SU-DHL-6 (cell line): ENCODE results near the gene DOCK11.
"Not testable (repeated sequence)": the region's sequence is repeated elsewhere in the genome, so short reads cannot be mapped to it uniquely, and the experiment has no call there.

Experiments used
- H2AFZ ChIP-seq: fragments of 200-600 bp; sonication (generic); 2 replicates; pipeline ENCODE4 v1.6.1; 2014; ENCODE audit warnings: low read depth, mild to moderate bottlenecking, moderate library complexity, mixed read lengths, antibody characterized with exemption, low read length; ENCODE audit not compliant: severe bottlenecking
- H3F3A ChIP-seq: fragments of 200-600 bp; shearing (Covaris generic); 2 replicates; pipeline ENCODE4 v1.6.0; 2016; ENCODE audit warnings: antibody characterized with exemption, mild to moderate bottlenecking; ENCODE audit not compliant: insufficient read depth
- H3K27ac ChIP-seq: fragments of 200-600 bp; sonication (generic); 2 replicates; pipeline ENCODE4 v1.5.1; 2016; ENCODE audit warnings: low read depth, mild to moderate bottlenecking, low read length, moderate library complexity, mixed read lengths
- H3K27me3 ChIP-seq: fragments of 200-600 bp; sonication (generic), shearing (Covaris generic); 2 replicates; pipeline ENCODE4 v1.6.0; 2014; ENCODE audit warnings: mild to moderate bottlenecking, low read length
- H3K36me3 ChIP-seq: fragments of 200-600 bp; sonication (generic); 2 replicates; pipeline ENCODE4 v1.6.1; 2014; ENCODE audit warnings: mild to moderate bottlenecking, low read length, mixed read lengths
- H3K4me2 ChIP-seq: fragments of 300-600, 200-600 bp; shearing (Covaris generic), sonication (generic); 2 replicates; pipeline ENCODE4 v1.6.0; 2014; ENCODE audit warnings: low read length, low read depth, mild to moderate bottlenecking; ENCODE audit not compliant: poor library complexity, severe bottlenecking
- H3K4me3 ChIP-seq: fragments of 200-600 bp; sonication (generic); 2 replicates; pipeline ENCODE4 v1.5.1; 2014; ENCODE audit warnings: antibody characterized with exemption, low read length, mild to moderate bottlenecking, mixed read lengths; ENCODE audit not compliant: insufficient read depth, poor library complexity, severe bottlenecking
- H3K79me2 ChIP-seq: fragments of 200-600 bp; sonication (generic); 2 replicates; pipeline ENCODE4 v1.6.1; 2014; ENCODE audit warnings: mild to moderate bottlenecking, low read length, moderate library complexity; ENCODE audit not compliant: insufficient read depth
- H3K9ac ChIP-seq: fragments of 200-600 bp; sonication (generic); 2 replicates; pipeline ENCODE4 v1.7.0; 2014; ENCODE audit warnings: mild to moderate bottlenecking, low read length
- H3K9me2 ChIP-seq: fragments of 200-600 bp; sonication (generic); replicated peaks from 2 replicates; pipeline ENCODE4 v1.6.1; 2014; ENCODE audit warnings: low read length; ENCODE audit not compliant: insufficient read depth
- H3K9me3 ChIP-seq: fragments of 200-600 bp; sonication (generic); 2 replicates; pipeline ENCODE4 v1.6.1; 2014; ENCODE audit warnings: low read length, mixed read lengths; ENCODE audit not compliant: insufficient read depth
- H4K20me1 ChIP-seq: fragments of 200-600 bp; sonication (generic); 2 replicates; pipeline ENCODE4 v1.6.1; 2014; ENCODE audit warnings: low read depth, mild to moderate bottlenecking, antibody characterized with exemption, low read length, moderate library complexity, mixed read lengths
- CTCF ChIP-seq: fragments of 200-600 bp; sonication (generic); IDR thresholded peaks from one replicate; pipeline ENCODE4 v1.5.1; 2017; ENCODE audit warnings: antibody characterized with exemption, mild to moderate bottlenecking, low read length, moderate library complexity; ENCODE audit not compliant: insufficient read depth, poor library complexity, severe bottlenecking
- EZH2phosphoT487 ChIP-seq: fragments of 200-600 bp; sonication (generic), shearing (Covaris generic); conservative IDR thresholded peaks from 2 replicates; pipeline ENCODE4 v1.6.1; 2018; ENCODE audit warnings: mild to moderate bottlenecking, antibody characterized with exemption, low read length, moderate library complexity, mixed read lengths

Gene DOCK11

GRCh38 chrX:118484216-118484903, 11.3 kb upstream of the DOCK11 start:
- H3K9me3 ChIP-seq: no peaks in the 10 kb centered on the region
- H4K20me1 ChIP-seq: no peaks in the 10 kb centered on the region
- H3K27me3 ChIP-seq: no peaks in the 10 kb centered on the region
- H3F3A ChIP-seq: no peaks in the 10 kb centered on the region
- no peaks in the 10 kb centered on the region for H3K79me2 ChIP-seq
- no peak overlapping the region for H3K27ac ChIP-seq
- TF ChIP-seq EZH2phosphoT487 (no peak), CTCF (no peak)
- no peaks in the 10 kb centered on the region for H3K36me3 ChIP-seq
- H3K9ac ChIP-seq: no peak overlapping the region
- H2AFZ ChIP-seq: no peak overlapping the region
- no peak overlapping the region for H3K4me3 ChIP-seq
- H3K9me2 ChIP-seq: no peaks in the 10 kb centered on the region
- H3K4me2 ChIP-seq: no peak overlapping the region

- not testable (repeated sequence) for H3K27ac ChIP-seq, H2AFZ ChIP-seq, H3K9ac ChIP-seq, H3K27me3 ChIP-seq, H3K79me2 ChIP-seq, H3F3A ChIP-seq, H3K9me3 ChIP-seq, H3K4me2 ChIP-seq, H4K20me1 ChIP-seq, H3K9me2 ChIP-seq, H3K36me3 ChIP-seq, H3K4me3 ChIP-seq
Measured at GRCh38 chrX:118486693-118487092, 8.9 kb upstream of the DOCK11 start.

GRCh38 chrX:118493016-118493415, 2.6 kb upstream of the DOCK11 start:
- no peaks in the 10 kb centered on the region for H3K36me3 ChIP-seq

More at GRCh38 chrX:118493016-118493415, 2.6 kb upstream of the DOCK11 start:
- Histone ChIP-seq H3K27me3 (no peaks in the 10 kb centered on the region), H3K4me2 (no peak overlapping the region), H3K9me2 (no peaks in the 10 kb centered on the region), H3K9me3 (no peaks in the 10 kb centered on the region), H3K4me3 (no peak overlapping the region), H2AFZ (no peak overlapping the region), H3F3A (peaks cover 3% of the 10 kb centered on the region; the same call in 1 of the 2 replicates), H3K79me2 (peaks cover 5% of the 10 kb centered on the region; the same call in 1 of the 2 replicates), H3K27ac (no peak overlapping the region), H3K9ac (no peak overlapping the region), H4K20me1 (no peaks in the 10 kb centered on the region)
- TF ChIP-seq CTCF: no peak
- no peak for TF ChIP-seq EZH2phosphoT487
